Ascending aorta (tissue), 2 donors: ENCODE measurements around the gene RASA3. TPM values are rescaled to one million over a fixed set of nuclear protein-coding genes. Genes with fewer than 3 reads are reported as not detected.

ENCODE experiments used
- DNase-seq, 2 donors: peaks; one replicate each; pipeline ENCODE4 v3.0.0-alpha.2; 2019; ENCODE audit warnings: low spot score in 2 of 2
- H3K27ac ChIP-seq, 2 donors: fragments of 200-600 bp; sonication (generic); one replicate each; pipeline ENCODE4 v1.5.1; 2016 to 2017; ENCODE audit warnings: mild to moderate bottlenecking in 1 of 2
- H3K27me3 ChIP-seq: fragments of 200-600 bp; sonication (generic); one replicate; pipeline ENCODE4 v1.5.1; 2017
- H3K36me3 ChIP-seq, 2 donors: fragments of 200-600 bp; sonication (generic); one replicate each; pipeline ENCODE4 v1.5.1; 2016
- H3K4me1 ChIP-seq, 2 donors: fragments of 200-600 bp; sonication (generic); one replicate each; pipeline ENCODE4 v1.5.1; 2016 to 2017; ENCODE audit warnings: mild to moderate bottlenecking in 1 of 2
- H3K4me3 ChIP-seq, 2 donors: fragments of 200-600 bp; sonication (generic); one replicate each; pipeline ENCODE4 v1.5.1; 2016 to 2017; ENCODE audit warnings: mild to moderate bottlenecking in 1 of 2
- H3K9me3 ChIP-seq, 2 donors: fragments of 200-600 bp; sonication (generic); one replicate each; pipeline ENCODE4 v1.5.1; 2016
- intact Hi-C: fragments of 100-400 bp; cut with DNase I; formaldehyde crosslinking; loops from one replicate; pipeline ENCODE4 v1.15.1; 2023
- total RNA-seq: library from RNA; depleted of rRNA; stranded (reverse); fragments of >200 nt; gene quantifications from one replicate; pipeline ENCODE4 v1.1.0, GENCODE V29; 2016
- TF ChIP-seq, protein P1 (sequence below), 3 experiments: fragments of 200-600 bp in 2 of 3; fragments of 450-650 bp in 1 of 3; sonication (generic) in 2 of 3; IDR thresholded peaks; one replicate each; pipeline ENCODE4 v1.5.1; 2016 to 2019; ENCODE audit warnings: antibody characterized with exemption in 3 of 3, mild to moderate bottlenecking in 1 of 3, moderate library complexity in 1 of 3

RASA3 gene
- total RNA-seq, 1 donor from 2014 or later = 30.7 TPM

DNA sequence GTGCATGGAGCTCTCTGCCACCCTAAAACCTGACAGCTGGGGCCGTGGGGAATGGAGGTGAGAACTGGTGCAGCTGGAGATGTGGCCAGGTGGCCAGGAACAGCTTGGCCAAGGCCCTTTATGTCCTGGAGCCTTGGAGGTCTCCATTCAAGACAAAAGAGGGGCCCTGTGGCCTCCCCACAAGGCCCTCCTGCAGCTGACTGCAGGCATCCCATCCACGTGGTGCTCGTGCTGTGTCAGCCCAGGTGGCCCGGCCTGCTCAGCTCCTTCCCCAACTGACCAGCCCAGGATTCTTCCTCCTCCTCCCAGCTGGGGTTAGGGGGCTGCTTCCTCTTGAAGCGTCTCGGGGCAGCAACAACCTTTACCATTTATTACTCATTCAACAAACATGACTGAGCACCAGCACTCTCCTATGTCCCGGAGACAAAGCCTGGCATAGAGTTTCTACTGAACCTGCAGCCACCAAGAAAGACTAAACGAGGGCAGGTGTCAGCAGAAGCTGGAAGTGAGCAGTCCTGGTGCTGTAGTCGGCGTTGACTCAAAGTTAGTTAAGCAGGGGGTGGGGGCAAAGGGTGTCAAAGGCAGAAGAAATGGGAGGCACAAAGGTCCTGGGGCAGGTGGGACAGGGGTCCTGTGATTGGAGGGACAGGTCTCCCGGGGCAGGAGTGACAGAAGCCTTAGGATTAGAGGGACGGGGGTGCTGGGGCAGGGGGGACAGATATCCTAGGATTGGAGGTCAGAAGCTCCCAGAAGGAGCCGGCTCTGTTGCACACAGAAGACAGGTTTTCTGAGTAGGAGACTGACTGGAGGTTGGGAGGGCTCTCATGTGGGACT lies 135.3 kb downstream of the RASA3 start:
- H3K9me3 ChIP-seq = no peaks in the 10 kb centered on the region
- TF ChIP-seq, protein P1, sequence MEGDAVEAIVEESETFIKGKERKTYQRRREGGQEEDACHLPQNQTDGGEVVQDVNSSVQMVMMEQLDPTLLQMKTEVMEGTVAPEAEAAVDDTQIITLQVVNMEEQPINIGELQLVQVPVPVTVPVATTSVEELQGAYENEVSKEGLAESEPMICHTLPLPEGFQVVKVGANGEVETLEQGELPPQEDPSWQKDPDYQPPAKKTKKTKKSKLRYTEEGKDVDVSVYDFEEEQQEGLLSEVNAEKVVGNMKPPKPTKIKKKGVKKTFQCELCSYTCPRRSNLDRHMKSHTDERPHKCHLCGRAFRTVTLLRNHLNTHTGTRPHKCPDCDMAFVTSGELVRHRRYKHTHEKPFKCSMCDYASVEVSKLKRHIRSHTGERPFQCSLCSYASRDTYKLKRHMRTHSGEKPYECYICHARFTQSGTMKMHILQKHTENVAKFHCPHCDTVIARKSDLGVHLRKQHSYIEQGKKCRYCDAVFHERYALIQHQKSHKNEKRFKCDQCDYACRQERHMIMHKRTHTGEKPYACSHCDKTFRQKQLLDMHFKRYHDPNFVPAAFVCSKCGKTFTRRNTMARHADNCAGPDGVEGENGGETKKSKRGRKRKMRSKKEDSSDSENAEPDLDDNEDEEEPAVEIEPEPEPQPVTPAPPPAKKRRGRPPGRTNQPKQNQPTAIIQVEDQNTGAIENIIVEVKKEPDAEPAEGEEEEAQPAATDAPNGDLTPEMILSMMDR (IDR thresholded peaks at IDR 0.05) = no peak
- H3K27ac ChIP-seq = peak overlapping the region; percentile 49 to 58
- H3K4me3 ChIP-seq = no peak overlapping the region
- intact Hi-C loops = no loop called here
- no peaks in the 10 kb centered on the region for H3K27me3 ChIP-seq
- peaks cover 6 to 8% of the 10 kb centered on the region in 2 donors for H3K4me1 ChIP-seq
- H3K36me3 ChIP-seq = peaks cover 32 to 53% of the 10 kb centered on the region in 2 donors
- no peak for DNase-seq

DNA sequence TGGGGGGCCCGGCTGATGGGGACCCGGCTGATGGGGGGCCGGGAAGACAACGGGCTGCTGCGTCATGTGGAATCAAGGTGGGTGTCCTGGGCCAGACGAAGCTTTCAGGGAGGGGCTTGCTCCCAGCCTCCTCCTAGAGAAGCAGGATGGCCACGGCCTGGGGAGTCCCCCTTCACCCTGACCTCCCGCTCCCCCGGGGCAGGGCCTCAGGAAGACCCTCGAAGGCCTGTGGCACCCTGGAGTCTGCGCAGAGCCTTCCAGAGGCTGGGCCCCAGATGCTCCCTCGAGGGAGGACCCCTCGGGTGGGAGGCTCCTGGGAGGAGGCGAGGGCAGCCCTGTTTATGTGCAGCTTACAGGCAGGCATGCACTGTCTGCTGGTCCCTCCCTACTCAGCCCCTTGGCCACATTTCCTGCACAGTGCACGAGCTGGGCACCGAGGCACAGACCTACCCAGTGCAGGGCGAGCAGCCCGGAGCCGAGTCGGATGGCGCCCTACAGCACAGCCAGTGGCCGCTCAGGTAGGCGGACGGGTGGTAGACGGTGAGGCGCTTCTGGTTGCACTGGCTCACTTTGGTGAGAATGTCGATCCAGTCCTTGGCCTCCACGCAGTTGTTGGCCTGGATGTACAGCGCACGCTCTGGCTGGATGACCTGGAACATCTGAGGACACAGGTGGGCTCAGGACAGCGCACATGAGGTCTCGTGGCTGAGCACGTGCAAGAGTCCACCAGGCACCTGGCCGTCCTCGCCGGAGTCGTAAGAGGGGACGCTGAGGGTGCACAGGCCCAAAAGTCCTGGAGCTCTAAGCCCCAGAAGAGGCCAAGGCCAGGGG lies 136.1 kb downstream of the RASA3 start:
- no peaks in the 10 kb centered on the region for H3K9me3 ChIP-seq
- H3K4me1 ChIP-seq = peaks cover 6 to 8% of the 10 kb centered on the region in 2 donors
- intact Hi-C loops = no loop called here
- no peak overlapping the region for H3K4me3 ChIP-seq
- no peak for DNase-seq
- H3K36me3 ChIP-seq = peaks cover 27 to 54% of the 10 kb centered on the region in 2 donors
- TF ChIP-seq, protein P1 (IDR thresholded peaks at IDR 0.05) = no peak
- no peaks in the 10 kb centered on the region for H3K27me3 ChIP-seq
- H3K27ac ChIP-seq = no peak overlapping the region

DNA sequence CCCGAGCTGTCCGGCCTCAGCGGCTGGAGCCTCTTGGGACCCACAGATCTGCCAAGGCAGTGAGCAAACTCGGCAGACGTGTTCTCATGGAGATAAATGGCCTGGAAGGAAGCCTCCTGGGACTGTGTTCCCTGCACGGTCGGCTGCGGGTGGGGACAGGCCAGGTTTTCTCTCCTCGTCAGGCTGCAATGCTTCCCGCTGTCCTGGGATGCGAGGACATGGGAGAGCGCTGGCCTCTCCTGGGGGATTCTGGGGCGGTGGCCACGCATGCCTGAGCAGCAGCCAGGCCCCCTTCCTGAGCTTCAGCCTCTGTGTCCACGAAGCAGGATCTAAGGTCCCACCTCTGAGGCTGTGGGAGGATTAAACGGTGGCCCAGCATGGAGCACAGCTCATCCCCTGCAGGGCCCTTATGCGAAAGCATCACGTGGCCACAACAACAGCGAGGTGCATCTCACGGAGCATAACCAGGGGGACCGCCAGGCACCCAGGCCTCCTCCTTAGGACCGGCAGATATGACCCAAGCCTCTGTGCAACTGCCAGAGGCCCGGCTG lies 137.3 kb downstream of the RASA3 start:
- intact Hi-C loops = no loop called here
- H3K36me3 ChIP-seq = peaks cover 34 to 56% of the 10 kb centered on the region in 2 donors

DNA sequence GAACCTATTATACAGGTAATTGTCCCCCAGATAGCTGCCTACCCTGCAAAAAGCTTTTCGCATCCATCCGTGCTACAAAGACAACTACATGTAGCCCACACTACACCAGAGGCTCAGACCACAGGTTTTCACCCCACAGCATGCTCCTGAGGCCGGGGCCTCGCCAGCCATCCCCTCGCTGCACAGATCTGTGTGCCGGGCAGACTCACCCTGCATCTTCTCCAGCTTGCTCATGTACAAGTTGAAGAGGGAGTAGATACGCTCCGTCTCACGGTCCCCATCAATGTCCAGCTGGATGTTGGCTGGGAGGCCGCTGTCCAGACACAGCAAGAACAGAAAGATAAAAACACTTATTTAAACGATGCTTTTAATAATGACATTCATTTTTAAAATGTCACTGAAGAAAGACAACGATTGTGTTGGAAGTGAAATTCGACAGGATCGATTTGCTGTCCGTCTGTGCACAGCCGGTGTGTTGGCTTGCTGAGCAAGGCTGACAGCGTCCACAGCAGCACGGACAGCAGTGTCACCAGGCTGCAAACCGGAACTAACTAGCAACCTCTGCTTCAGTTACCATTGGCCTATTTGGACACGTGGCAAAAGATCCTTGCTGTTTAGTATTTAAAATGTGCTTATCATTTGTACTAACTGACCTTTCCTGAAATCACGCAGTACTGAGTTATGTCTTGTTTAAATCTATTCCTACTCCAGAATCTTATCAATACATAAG lies 140.0 kb downstream of the RASA3 start:
- peaks cover 36 to 58% of the 10 kb centered on the region in 2 donors for H3K36me3 ChIP-seq
- intact Hi-C loops = no loop called here
- no peaks in the 10 kb centered on the region for H3K27me3 ChIP-seq
- no peaks in the 10 kb centered on the region for H3K9me3 ChIP-seq
- no peak for DNase-seq
- H3K27ac ChIP-seq = no peak overlapping the region
- H3K4me1 ChIP-seq = no peaks in the 10 kb centered on the region
- H3K4me3 ChIP-seq = no peak overlapping the region
- TF ChIP-seq, protein P1 (IDR thresholded peaks at IDR 0.05) = no peak

More for the DNA sequence above, 137.3 kb downstream of the RASA3 start:
- Histone ChIP-seq H3K4me3 (no peak overlapping the region), H3K9me3 (no peaks in the 10 kb centered on the region), H3K27me3 (no peaks in the 10 kb centered on the region), H3K27ac (no peak overlapping the region), H3K4me1 (peaks cover 6 to 8% of the 10 kb centered on the region in 2 donors)
- no peak for DNase-seq
- TF ChIP-seq, protein P1 (IDR thresholded peaks at IDR 0.05) = no peak

DNA sequence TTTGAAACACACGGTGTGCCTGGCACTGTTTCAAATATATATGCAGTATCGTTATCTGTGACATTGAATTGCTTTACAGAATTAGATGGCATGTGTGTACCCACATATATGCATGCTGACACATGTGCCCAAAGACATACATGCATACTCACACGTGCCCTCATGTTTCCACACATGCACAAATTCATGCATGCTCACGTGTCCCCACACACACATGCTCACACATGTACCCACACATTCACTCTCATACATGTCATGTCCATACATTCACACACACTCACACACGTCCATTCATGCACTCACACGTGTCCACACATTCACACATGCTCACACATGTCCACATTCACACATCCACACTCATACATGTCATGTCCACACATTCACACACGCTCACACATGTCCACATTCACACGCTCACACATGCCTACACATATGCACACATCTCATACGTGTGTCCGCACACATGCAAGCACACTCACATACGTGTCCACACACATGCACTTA lies 140.7 kb downstream of the RASA3 start:
- no peak for DNase-seq
- no peak overlapping the region for H3K4me3 ChIP-seq
- peaks cover 33 to 53% of the 10 kb centered on the region in 2 donors for H3K36me3 ChIP-seq
- intact Hi-C loops = no loop called here
- H3K27ac ChIP-seq = no peak overlapping the region
- H3K27me3 ChIP-seq = no peaks in the 10 kb centered on the region
- H3K4me1 ChIP-seq = no peaks in the 10 kb centered on the region
- H3K9me3 ChIP-seq = no peaks in the 10 kb centered on the region
- TF ChIP-seq, protein P1 (IDR thresholded peaks at IDR 0.05) = no peak
